GM19351 (cell line): Measurements from ENCODE around the gene SPON1.
"Not testable (repeated sequence)": the region's sequence is repeated elsewhere in the genome, so short reads cannot be mapped to it uniquely, and the experiment has no call there.

Experiments
- ATAC-seq: cut with Tn5 transposase; IDR thresholded peaks from one replicate; pipeline ENCODE4 v1.9.1; 2021; ENCODE audit warnings: mild to moderate bottlenecking, moderate library complexity; ENCODE audit not compliant: unreplicated experiment

SPON1 gene

GRCh38 chr11:13962562-13963168 is at the start of gene SPON1:
Gene SPON1 (plus strand): TSS chr11:13962723. CDS start chr11:13962905, 182 bp downstream.
- ATAC-seq: no peak

- no peak for ATAC-seq
Measured at GRCh38 chr11:13917264-13917663, 45.3 kb upstream of the SPON1 start.

- no peak for ATAC-seq
Measured at GRCh38 chr11:13917904-13918303, 44.6 kb upstream of the SPON1 start.

GRCh38 chr11:13920756-13921155 is 41.8 kb upstream of the SPON1 start:
- ATAC-seq: no peak

DNA sequence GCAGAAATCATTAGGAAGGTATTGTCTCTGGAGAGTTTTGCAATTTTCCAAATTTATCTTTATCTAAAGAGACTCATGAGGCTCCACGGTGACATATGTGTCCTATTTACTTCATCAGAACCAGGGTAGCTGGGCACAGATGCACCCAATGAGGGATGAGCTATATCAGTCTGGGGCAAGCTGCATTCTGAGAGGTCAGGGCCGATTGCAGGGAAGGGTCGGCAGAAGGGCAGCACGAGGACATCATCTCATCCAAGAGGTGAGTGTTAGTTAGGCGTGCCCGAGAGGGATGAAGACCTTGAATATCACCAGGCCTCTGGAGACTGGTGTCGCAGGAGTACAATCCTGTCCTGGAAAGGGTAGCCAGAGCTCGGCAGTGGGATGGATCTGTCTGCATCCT is 41.0 kb upstream of the SPON1 start:
- no peak for ATAC-seq

DNA sequence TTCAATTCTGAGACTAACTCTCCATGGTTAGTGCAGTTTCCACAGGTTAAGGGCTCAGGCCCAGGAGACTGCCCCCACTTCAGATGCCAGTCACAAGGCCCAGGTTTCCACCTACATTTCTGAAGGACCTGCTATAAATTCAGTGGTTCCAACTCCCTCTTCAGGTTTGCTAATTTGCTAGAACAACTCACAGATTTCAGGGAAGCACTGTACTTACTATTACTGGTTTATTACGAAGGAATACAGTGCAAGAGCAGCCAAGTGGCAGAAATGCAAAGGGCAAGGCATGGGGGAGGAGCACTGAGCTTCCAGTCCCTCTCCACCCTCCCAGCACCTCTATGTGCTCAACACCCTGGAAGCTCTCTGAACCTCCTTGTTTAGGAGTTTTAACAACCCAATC is 39.3 kb upstream of the SPON1 start:
- ATAC-seq: no peak

DNA sequence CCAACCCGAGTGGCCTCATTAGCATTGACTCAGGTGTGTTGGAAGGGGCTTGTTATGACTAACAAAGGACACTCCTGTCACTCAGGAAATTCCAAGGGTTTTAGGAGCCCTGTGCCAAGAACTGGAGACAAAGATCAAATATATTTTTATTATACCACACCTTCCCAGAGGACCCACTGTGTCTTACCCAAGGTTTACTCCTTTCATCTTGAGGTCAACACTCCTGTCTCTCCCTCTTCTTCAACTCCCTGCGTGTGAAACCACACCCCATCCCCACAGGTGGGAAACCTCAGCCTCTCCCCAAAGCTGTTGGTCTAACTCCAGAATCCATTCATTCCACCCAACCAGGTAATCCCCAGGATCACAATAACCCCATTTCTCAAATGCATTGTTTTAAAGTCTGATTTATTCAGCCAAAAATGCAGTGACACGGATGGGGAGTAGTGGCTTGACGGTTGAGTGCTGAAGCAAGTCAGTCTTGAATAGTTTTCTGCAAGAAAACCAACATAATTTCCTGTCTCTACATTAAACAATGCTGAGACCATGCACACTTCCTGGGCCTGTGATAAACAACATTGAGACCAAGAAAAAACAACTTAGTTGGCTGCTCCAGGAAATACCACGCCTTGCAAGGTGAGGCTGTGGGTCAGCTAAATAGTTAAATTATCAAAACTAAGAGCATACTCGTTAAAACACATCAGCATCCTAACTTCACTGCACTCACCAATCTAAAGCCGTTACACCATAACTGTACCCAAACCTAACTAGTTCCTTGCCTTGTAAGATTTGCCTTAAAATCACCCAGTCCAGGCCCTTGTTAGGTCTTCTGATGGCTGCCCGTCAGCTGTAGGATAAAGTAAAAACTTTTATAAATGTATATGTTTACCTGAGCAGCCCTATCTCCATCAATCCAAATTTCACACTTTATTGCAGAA is 38.5 kb upstream of the SPON1 start:
- peak; percentile 58 for ATAC-seq

- no peak for ATAC-seq
Measured at GRCh38 chr11:13924801-13925327, 37.7 kb upstream of the SPON1 start.

GRCh38 chr11:13926366-13926765 is 36.2 kb upstream of the SPON1 start:
- ATAC-seq: not testable (repeated sequence)

DNA sequence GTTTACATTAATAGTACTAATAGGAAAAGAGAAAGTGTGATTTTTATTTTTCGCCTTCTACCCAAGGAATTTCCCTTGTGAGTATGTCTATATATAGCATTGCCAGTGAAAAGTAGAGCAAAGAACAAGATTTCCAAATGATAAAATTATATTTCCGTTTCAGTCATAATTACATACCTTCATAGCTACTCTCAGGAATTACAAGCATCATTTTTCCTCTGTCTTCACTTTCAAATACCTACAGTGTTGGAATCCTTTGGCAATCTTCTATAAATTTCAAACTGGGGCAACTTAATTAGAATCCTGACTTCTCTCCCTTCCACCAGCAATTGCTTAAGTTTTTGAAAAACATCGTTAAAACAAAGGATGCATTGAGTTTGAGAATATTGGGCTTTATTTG is 35.5 kb upstream of the SPON1 start:
- ATAC-seq: no peak

- no peak for ATAC-seq
Measured at GRCh38 chr11:13927481-13927880, 35.0 kb upstream of the SPON1 start.

GRCh38 chr11:13928566-13929251 is 33.8 kb upstream of the SPON1 start:
- no peak for ATAC-seq

GRCh38 chr11:13929395-13929891 is 33.1 kb upstream of the SPON1 start:
- no peak for ATAC-seq

DNA sequence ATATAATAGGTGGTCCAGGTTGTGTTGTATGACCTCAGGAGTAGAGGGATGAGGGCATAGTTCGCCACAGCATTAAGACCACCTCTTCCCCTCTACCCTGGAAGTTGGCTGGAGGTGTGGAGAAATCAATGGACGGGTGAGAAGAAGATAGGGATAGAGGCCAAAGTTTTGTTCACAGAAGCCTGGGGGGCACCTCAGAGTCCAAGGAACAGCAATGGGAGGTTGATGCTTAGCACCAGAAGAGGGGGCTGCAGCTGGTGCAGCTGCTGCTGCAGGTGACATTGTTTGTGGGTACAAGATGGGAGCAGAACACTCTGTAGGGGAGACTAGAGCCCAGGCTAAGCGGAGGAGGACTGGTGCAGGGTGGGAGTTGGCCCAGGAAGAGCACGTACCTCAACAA is 31.2 kb upstream of the SPON1 start:
- ATAC-seq: no peak

DNA sequence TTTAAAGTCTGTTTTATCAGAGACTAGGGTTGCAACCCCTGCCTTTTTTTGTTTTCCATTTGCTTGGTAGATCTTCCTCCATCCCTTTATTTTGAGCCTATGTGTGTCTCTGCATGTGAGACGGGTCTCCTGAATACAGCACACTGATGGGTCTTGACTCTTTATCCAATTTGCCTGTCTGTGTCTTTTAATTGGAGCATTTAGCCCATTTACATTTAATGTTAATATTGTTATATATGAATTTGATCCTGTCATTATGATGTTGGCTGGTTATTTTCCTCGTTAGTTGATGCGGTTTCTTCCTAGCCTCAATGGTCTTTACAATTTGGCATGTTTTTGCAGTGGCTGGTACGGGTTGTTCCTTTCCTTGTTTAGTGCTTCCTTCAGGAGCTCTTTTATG is 25.4 kb upstream of the SPON1 start:
- ATAC-seq: not testable (repeated sequence)

- not testable (repeated sequence) for ATAC-seq
Measured at GRCh38 chr11:13938829-13939228, 23.7 kb upstream of the SPON1 start.

DNA sequence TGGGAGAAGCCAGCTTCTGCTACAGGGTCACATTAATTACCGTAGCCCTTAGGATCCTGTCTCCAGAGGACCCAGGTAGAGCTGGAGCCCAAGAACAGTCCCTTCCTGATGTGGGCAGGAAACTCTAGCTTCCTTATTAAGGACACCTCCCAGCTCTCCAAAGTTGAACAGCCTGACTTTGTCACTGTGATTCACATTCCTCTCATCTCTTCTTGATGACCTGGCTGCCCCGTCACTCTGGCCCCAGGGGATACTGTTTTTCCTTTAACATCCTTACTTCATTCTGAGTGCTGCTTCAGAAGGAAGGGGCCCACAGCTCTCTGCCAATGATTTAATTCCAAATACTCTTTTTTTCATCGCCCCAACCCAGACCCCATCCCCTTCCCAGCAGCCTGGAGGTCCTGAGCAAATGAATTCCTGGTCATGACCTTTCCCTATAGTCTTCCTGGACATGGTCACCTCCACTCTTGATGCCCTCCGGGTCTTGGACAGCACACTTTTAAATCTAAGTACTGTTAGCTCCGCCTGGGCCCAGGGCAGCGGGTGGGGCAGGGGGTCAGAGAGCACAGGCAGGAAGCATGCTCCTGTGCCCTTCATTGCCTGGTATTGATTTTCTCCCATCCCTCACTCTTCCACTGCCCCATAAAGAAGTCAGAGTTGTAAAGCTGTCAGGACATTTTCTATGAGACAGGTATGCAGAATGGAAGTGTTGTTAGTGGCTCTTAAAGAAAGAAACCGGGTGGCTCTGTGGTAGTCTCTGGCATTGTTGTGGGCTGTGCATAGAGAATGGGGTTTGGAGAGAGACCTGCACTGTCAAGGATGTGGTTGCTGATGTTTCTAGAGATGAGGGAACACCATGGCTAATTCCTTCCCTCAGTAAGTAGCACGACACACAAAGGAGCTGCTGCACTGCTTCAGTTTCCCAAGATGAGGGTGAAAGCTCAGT is 22.3 kb upstream of the SPON1 start:
- no peak for ATAC-seq

DNA sequence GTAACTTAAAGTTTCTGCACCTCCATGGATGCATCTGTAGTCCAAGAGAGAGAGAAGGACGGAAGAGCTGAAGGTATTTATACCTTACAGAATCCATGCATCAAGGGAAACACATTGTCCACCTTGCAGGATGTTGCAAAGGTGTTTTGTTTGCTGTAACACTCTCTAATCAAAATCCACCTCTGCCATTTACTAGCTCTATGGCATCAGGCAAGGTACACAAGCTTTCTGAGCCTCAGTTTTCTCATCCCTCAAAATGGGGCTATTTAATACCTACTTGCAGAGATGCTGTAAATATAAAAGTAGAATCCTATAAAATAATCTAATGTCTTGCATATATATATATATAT is 21.6 kb upstream of the SPON1 start:
- no peak for ATAC-seq

- no peak for ATAC-seq
Measured at GRCh38 chr11:13941775-13942174, 20.7 kb upstream of the SPON1 start.

GRCh38 chr11:13942378-13942777 is 20.1 kb upstream of the SPON1 start:
- ATAC-seq: no peak
